SK-N-MC (cell line): ENCODE data around the gene COL6A2.

Source experiments
- EZH2 ChIP-seq: fragments of 200-600 bp; sonication (generic); IDR thresholded peaks from one replicate; pipeline ENCODE4 v1.6.1; 2017; ENCODE audit warnings: antibody characterized with exemption
- POLR2AphosphoS5 ChIP-seq: IDR thresholded peaks from 2 replicates; pipeline ENCODE4 v1.6.1; 2012; ENCODE audit warnings: mild to moderate bottlenecking, low read depth, low read length, borderline replicate concordance

- TF ChIP-seq EZH2 (no peak), POLR2AphosphoS5 (no peak)
Observed at GRCh38 chr21:46156378-46156645, 58.4 kb downstream of the COL6A2 start.
